Hematopoietic multipotent progenitor cell treated with erythropoietin and hydrocortisone succinate and interleukin-3 and kit ligand, for 15 days (in vitro differentiated cells): ENCODE measurements around the gene SDHA.
"Not testable (repeated sequence)": the region's sequence is repeated elsewhere in the genome, so short reads cannot be mapped to it uniquely, and the experiment has no call there.

Experiments
- DNase-seq: peaks from one replicate; pipeline ENCODE4 v3.0.0-alpha.2; 2015; ENCODE audit warnings: low spot score

The SDHA gene

GRCh38 chr5:300691-301435 is 82.7 kb downstream of the SDHA start:
- DNase-seq, result not testable (repeated sequence)

GRCh38 chr5:302416-302815 is 84.3 kb downstream of the SDHA start:
- not testable (repeated sequence) for DNase-seq

GRCh38 chr5:302966-303365 is 84.8 kb downstream of the SDHA start:
- DNase-seq, result no peak

GRCh38 chr5:303741-304140 is 85.6 kb downstream of the SDHA start:
- DNase-seq, result not testable (repeated sequence)

- DNase-seq, result no peak
Measured at GRCh38 chr5:305050-305449, 86.9 kb downstream of the SDHA start.

GRCh38 chr5:305459-305858 is 87.3 kb downstream of the SDHA start:
- no peak for DNase-seq

- DNase-seq, result no peak
Measured at GRCh38 chr5:306011-306805, 88.1 kb downstream of the SDHA start.
